NCI-H1105 (cell line): Measurements from ENCODE around the gene PCSK1.
A peak's percentile ranks its signal among the peaks of the same experiment; 100 is the strongest.

ENCODE experiments used
- DNase-seq: peaks from one replicate; lab custom pipeline; 2025; lab: John Stamatoyannopoulos, UW

Gene PCSK1

DNA sequence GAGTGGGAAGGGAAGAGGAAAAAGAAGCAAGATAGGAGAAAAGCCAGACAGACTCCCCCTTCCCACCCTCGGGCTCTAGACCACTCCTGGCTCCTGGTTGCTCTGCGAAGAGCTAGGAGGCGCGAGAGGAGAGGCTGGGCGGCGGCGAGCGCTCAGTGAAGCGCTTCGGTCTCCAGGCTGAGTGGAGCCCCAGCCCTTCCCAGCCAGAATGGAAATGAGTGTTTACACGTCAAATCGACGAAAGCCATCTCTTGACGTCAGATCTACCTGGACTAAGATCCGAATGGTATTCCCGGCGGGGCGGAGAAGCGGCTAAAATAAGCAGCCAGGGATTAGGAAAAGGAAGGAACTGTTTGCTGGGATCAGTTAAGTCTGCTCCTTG, at the start of gene PCSK1:
Gene PCSK1 (minus strand): TSS at position 183 of the 382 bp plus-strand sequence. CDS start 206 bp downstream, outside the sequence.
- peak; percentile 71 for DNase-seq

GRCh38 chr5:96481867-96482266, 48.8 kb upstream of the PCSK1 start:
- DNase-seq, result no peak

GRCh38 chr5:96481009-96481786, 48.1 kb upstream of the PCSK1 start:
- DNase-seq, result no peak

GRCh38 chr5:96478983-96479382, 45.9 kb upstream of the PCSK1 start:
- DNase-seq, result no peak

- DNase-seq, result no peak
Measured at GRCh38 chr5:96476654-96477053, 43.6 kb upstream of the PCSK1 start.

GRCh38 chr5:96474073-96474472, 41.0 kb upstream of the PCSK1 start:
- DNase-seq, result no peak

DNA sequence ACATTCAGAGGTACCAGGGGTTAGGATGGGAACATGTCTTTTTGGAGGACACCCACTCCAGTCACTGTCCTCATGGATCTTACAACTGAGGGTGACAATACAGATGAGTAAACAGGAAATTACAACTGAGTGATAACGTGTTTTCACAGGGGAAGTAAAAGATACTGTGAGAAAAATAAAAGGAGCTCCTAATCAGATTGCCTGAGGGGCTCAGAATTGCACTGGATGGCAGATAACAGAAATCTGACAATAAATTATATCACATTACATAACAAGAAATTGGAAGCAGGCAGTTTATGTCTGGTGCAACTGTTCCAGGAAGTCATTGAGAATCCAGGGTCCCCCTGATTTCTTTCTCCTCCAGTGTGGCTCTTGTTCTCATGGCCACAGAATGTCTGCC, 40.1 kb upstream of the PCSK1 start:
- DNase-seq, result no peak

DNA sequence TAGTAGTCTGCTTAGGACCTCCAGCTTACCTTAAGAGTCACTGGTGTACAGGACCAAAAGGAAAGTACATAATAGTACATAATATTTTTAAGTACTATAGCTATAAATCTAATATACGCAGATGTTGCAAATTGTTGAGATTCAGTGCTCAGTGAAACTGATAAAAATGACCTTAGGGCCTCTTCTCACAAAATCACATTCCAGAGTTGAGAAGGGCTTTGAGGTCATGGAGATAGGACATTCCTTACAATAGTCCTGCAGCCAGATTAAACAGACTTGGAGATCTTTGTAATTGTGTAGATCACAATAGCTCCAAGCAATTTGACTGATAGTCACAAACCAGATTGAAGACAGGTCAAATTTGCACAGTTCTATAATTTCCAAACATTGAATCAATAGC, 37.7 kb upstream of the PCSK1 start:
- DNase-seq, result no peak

- no peak for DNase-seq
Measured at GRCh38 chr5:96468956-96469355, 35.9 kb upstream of the PCSK1 start.

GRCh38 chr5:96463091-96463490, 30.0 kb upstream of the PCSK1 start:
- no peak for DNase-seq

- DNase-seq, result no peak
Measured at GRCh38 chr5:96459313-96460121, 26.5 kb upstream of the PCSK1 start.

- no peak for DNase-seq
Measured at GRCh38 chr5:96458176-96458575, 25.1 kb upstream of the PCSK1 start.

- no peak for DNase-seq
Measured at GRCh38 chr5:96455789-96456188, 22.7 kb upstream of the PCSK1 start.

DNA sequence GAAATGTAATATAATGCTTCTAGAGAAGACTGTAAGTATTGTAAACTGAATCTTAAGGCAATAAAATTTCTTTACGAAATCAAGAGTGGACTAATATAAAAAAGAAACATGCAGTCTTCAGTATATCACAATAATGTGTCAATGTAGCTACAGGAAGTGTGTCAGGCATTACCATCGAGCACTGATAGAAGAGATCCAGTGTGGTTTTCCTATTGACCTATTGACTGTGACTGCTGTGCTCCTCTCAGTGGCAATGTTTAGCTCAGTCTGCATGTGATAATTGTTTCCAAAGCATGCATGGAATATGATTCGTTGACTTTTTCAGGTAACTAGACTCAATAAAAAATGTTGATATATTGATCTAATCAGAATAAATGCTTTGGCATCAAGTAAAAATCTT, 20.3 kb upstream of the PCSK1 start:
- DNase-seq, result no peak

DNA sequence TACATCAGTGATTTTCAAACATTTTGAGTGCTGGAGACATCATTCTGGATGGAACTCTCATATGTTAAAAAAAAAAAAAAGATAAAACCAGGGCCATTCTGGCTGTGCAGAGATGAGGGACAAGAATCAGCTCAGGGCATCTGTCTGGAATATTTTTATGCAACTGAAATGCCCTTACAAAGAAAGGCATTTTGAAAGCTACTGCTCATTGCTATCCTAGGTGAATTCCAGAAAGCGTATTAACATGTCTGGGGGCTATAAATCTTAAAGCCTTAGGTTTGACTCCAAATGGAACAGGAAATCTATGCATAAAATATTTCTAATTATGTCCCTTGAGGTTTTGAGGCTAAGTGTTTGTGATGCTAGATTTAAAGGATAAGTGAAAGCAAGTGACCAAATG, 14.9 kb upstream of the PCSK1 start:
- DNase-seq, result no peak

- no peak for DNase-seq
Measured at GRCh38 chr5:96440185-96440538, 7.1 kb upstream of the PCSK1 start.

- no peak for DNase-seq
Measured at GRCh38 chr5:96439477-96440184, 6.6 kb upstream of the PCSK1 start.

GRCh38 chr5:96434201-96434645, 1.2 kb upstream of the PCSK1 start:
- DNase-seq, result peak; percentile 82

- peak; percentile 80 for DNase-seq
Measured at GRCh38 chr5:96432216-96433065, 607 bp downstream of the PCSK1 start.

- DNase-seq, result peak; percentile 61
Measured at GRCh38 chr5:96431376-96432187, 1.5 kb downstream of the PCSK1 start.

GRCh38 chr5:96427824-96428223, 5.2 kb downstream of the PCSK1 start:
- no peak for DNase-seq
